Heart right ventricle (tissue), 16 donors: ENCODE measurements around the gene GPRC5B. TPM values are rescaled to one million over a fixed set of nuclear protein-coding genes. Genes with fewer than 3 reads are reported as not detected.

Experiments used
- ATAC-seq, 8 donors: fragments of 200-7000 bp; cut with Tn5 transposase; one replicate each; pipeline ENCODE4 v1.9.1; 2020; ENCODE audit warnings: mild to moderate bottlenecking in 8 of 8, moderate library complexity in 8 of 8, moderate number of reproducible peaks in 1 of 8
- DNase-seq, 2 donors: peaks; one replicate each; pipeline ENCODE4 v3.0.0-alpha.2; 2020
- H3K27ac ChIP-seq, 10 donors: fragments of 200-600 bp; sonication (generic) in 2 of 10; one replicate each; pipeline versions ENCODE4 v1.5.0 to v1.8.0; 2020 to 2022; ENCODE audit warnings: mild to moderate bottlenecking in 3 of 10
- H3K27me3 ChIP-seq, 7 donors: fragments of 200-600 bp; one replicate each; pipeline ENCODE4 v1.8.0; 2021 to 2022; ENCODE audit warnings: mild to moderate bottlenecking in 2 of 7
- H3K36me3 ChIP-seq, 9 donors: fragments of 200-600 bp; sonication (generic) in 1 of 9; one replicate each; pipeline versions ENCODE4 v1.5.0 to v1.8.0; 2020 to 2022; ENCODE audit warnings: mild to moderate bottlenecking in 2 of 9
- H3K4me1 ChIP-seq, 9 donors: fragments of 200-600 bp; sonication (generic) in 1 of 9; one replicate each; pipeline versions ENCODE4 v1.5.0 to v1.8.0; 2020 to 2022; ENCODE audit warnings: mild to moderate bottlenecking in 4 of 9
- H3K4me3 ChIP-seq, 10 donors: fragments of 200-600 bp; sonication (generic) in 2 of 10; one replicate each; pipeline versions ENCODE4 v1.5.0 to v1.8.0; 2020 to 2022; ENCODE audit warnings: mild to moderate bottlenecking in 7 of 10, moderate library complexity in 2 of 10
- H3K9me3 ChIP-seq, 11 donors: fragments of 200-600 bp in 10 of 11; sonication (generic) in 2 of 11; one replicate each; pipeline versions ENCODE4 v1.5.0 to v1.8.0; 2013 to 2022; ENCODE audit warnings: mild to moderate bottlenecking in 2 of 11, control low read depth in 1 of 11, moderate library complexity in 1 of 11
- WGBS, 2 donors: extraction: QIAGEN DNeasy Blood & Tissue Kit; methylation state at CpG; one replicate each; pipeline ENCODE4 v1.1.7; 2013; ENCODE audit warnings: inconsistent platforms in 1 of 2; 5-methylcytosine and 5-hydroxymethylcytosine counted together
- intact Hi-C, 10 donors: fragments of 100-400 bp; cut with DNase I; formaldehyde crosslinking; loops; one replicate each; pipeline versions ENCODE4 v1.11.1 to v1.14.2; 2022
- polyA plus RNA-seq, 2 donors: library from polyadenylated mRNA; stranded (reverse); fragments of 200-250 nt; gene quantifications; one replicate each; pipeline ENCODE4 v1.2.3, GENCODE V29; 2013
- total RNA-seq, 10 donors: library from RNA; stranded (reverse); fragmentation: NEBNext Ultra II Directional in 3 of 10; extraction: Animal tissue kit (Norgen Biotek cat#: 25700) in 3 of 10; gene quantifications; one replicate each; pipeline versions ENCODE4 v1.2.1 to v1.2.4, GENCODE V29; 2021 to 2023
- TF ChIP-seq, protein P1 (sequence below), 9 donors: fragments of 200-600 bp; sonication (generic) in 2 of 9; IDR thresholded peaks; one replicate each; pipeline versions ENCODE4 v1.5.0 to v1.8.0; 2021 to 2022; ENCODE audit warnings: antibody characterized with exemption in 9 of 9, mild to moderate bottlenecking in 5 of 9, moderate library complexity in 1 of 9
- donor health status: Arrhythmogenic right ventricular cardiomyopathy.
- donor health status: ischemic (EF 13 %, LVEDD 7.1; RV severe dilation, severe dysfunction).
- donor health status: healthy with polysubstance abuse.
- donor health status: DM: no; HTN: yes; CAD: no.
- donor health status: DM: no; HTN: no; CAD: no.
- donor health status: ischemic (EF 25% LVEDD 6.9; RV normal size, moderate dysfunction).
- donor health status: ischemic (EF 25% LVEDD 5.7; RV mildly dilated, moderate dysfunction).
- donor health status: healthy.
- donor health status: DM: yes; HTN: yes; CAD: no.
- donor health status: Ischemic cardiomyopathy.
- donor health status: ischemic (EF 35%, LVEDD 5.7; RV mildly dilated, moderate dysfunction).
- donor health status: nonischemic (EF 11% LVEDD 7.7; RV severe dilation, severe dysfunction).
- donor health status: DM: yes; HTN: yes; CAD: no.
- donor health status: PGD.
- donor health status: ischemic (EF 29% LVEDD 5.4; RV normal size, mild dysfunction).
- donor health status: nonischemic (EF 23%, LVEDD 6.1; RV moderate dilation, normal function).

The GPRC5B gene
- total and polyA plus RNA-seq, 12 donors = 24.1 to 208 (median 69.4) TPM

- DNase-seq = no peak
- intact Hi-C loops = no loop called here
- TF ChIP-seq, protein P1, sequence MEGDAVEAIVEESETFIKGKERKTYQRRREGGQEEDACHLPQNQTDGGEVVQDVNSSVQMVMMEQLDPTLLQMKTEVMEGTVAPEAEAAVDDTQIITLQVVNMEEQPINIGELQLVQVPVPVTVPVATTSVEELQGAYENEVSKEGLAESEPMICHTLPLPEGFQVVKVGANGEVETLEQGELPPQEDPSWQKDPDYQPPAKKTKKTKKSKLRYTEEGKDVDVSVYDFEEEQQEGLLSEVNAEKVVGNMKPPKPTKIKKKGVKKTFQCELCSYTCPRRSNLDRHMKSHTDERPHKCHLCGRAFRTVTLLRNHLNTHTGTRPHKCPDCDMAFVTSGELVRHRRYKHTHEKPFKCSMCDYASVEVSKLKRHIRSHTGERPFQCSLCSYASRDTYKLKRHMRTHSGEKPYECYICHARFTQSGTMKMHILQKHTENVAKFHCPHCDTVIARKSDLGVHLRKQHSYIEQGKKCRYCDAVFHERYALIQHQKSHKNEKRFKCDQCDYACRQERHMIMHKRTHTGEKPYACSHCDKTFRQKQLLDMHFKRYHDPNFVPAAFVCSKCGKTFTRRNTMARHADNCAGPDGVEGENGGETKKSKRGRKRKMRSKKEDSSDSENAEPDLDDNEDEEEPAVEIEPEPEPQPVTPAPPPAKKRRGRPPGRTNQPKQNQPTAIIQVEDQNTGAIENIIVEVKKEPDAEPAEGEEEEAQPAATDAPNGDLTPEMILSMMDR (IDR thresholded peaks at IDR 0.05) = no peak
- Histone ChIP-seq H3K27ac (no peak overlapping the region), H3K27me3 (peaks cover 0 to 7% (median 0%) of the 10 kb centered on the region in 7 donors), H3K4me3 (no peak overlapping the region), H3K36me3 (no peaks in the 10 kb centered on the region), H3K4me1 (no peaks in the 10 kb centered on the region), H3K9me3 (no peaks in the 10 kb centered on the region)
- ATAC-seq = peak in 1 of 8 donors; percentile 16
- WGBS, 2 donors = 73 to 74% methylated on average over 5 of the region's 5 CpGs
These were observed 13.5 kb upstream of the GPRC5B start for GRCh38 chr16:19898166-19898565.

- ATAC-seq (no peak), DNase-seq (no peak)
- TF ChIP-seq, protein P1 (IDR thresholded peaks at IDR 0.05) = no peak
- intact Hi-C loops = no loop called here
- peaks cover 0 to 7% (median 0%) of the 10 kb centered on the region in 7 donors for H3K27me3 ChIP-seq
- H3K9me3 ChIP-seq = no peaks in the 10 kb centered on the region
- no peaks in the 10 kb centered on the region for H3K4me1 ChIP-seq
- 86 to 92% methylated on average over 5 of the region's 5 CpGs for WGBS, 2 donors
- H3K27ac ChIP-seq = no peak overlapping the region
- H3K4me3 ChIP-seq = no peak overlapping the region
- H3K36me3 ChIP-seq = no peaks in the 10 kb centered on the region
These were observed 12.3 kb upstream of the GPRC5B start for GRCh38 chr16:19896951-19897350.

- no peaks in the 10 kb centered on the region for H3K36me3 ChIP-seq
- intact Hi-C loops = no loop called here
- peaks cover 0 to 5% (median 0%) of the 10 kb centered on the region in 11 donors for H3K9me3 ChIP-seq
- H3K27ac ChIP-seq = no peak overlapping the region
- ATAC-seq = no peak
- TF ChIP-seq, protein P1 (IDR thresholded peaks at IDR 0.05) = no peak
- WGBS, 2 donors = 84 to 92% methylated on average over 7 of the region's 7 CpGs
- H3K27me3 ChIP-seq = peaks cover 0 to 7% (median 0%) of the 10 kb centered on the region in 7 donors
- H3K4me3 ChIP-seq = no peak overlapping the region
- DNase-seq = no peak
- H3K4me1 ChIP-seq = no peaks in the 10 kb centered on the region
These were observed 9.9 kb upstream of the GPRC5B start for GRCh38 chr16:19894586-19894985.

- H3K27ac ChIP-seq = no peak overlapping the region
- intact Hi-C loops = no loop called here
- H3K4me3 ChIP-seq = no peak overlapping the region
- H3K27me3 ChIP-seq = peaks cover 0 to 3% (median 0%) of the 10 kb centered on the region in 7 donors
- no peaks in the 10 kb centered on the region for H3K36me3 ChIP-seq
- peaks cover 0 to 5% (median 0%) of the 10 kb centered on the region in 11 donors for H3K9me3 ChIP-seq
- H3K4me1 ChIP-seq = no peaks in the 10 kb centered on the region
- no peak for DNase-seq
- TF ChIP-seq, protein P1 (IDR thresholded peaks at IDR 0.05) = no peak
- ATAC-seq = no peak
- 93 to 95% methylated on average over 12 of the region's 12 CpGs for whole genome bisulfite sequencing, 2 donors
These were observed 8.3 kb upstream of the GPRC5B start for GRCh38 chr16:19892902-19893301.
